CD14-positive monocyte (primary cell): ENCODE data around the gene STARD7. TPM values are rescaled to one million over a fixed set of nuclear protein-coding genes. Genes with fewer than 3 reads are reported as not detected.
"Not testable (repeated sequence)": the region's sequence is repeated elsewhere in the genome, so short reads cannot be mapped to it uniquely, and the experiment has no call there.

Source experiments
- DNase-seq, 3 donors: peaks; one replicate each; pipeline ENCODE4 v3.0.0-alpha.2; 2011 to 2022
- H2AFZ ChIP-seq: 2 replicates; pipeline ENCODE4 v1.6.0; 2012; ENCODE audit warnings: mild to moderate bottlenecking, low read depth, low read length, inconsistent platforms; ENCODE audit not compliant: insufficient read depth, poor library complexity, severe bottlenecking
- H3K27ac ChIP-seq, 2 donors: 1 replicate in 1 of 2; 2 replicates in 1 of 2; pipeline ENCODE4 v1.5.1; 2012 to 2013; ENCODE audit warnings: low read length in 2 of 2, control low read depth in 1 of 2, inconsistent platforms in 1 of 2, low read depth in 1 of 2, mild to moderate bottlenecking in 1 of 2
- H3K27me3 ChIP-seq, 2 donors: one replicate each; pipeline versions ENCODE4 v1.6.0 to v1.6.1; 2011 to 2013; ENCODE audit warnings: low read length in 2 of 2; ENCODE audit not compliant: control insufficient read depth in 2 of 2, insufficient read depth in 2 of 2
- H3K36me3 ChIP-seq, 2 donors: replicated peaks in 1 of 2; 1 replicate in 1 of 2; 2 replicates in 1 of 2; pipeline versions ENCODE4 v1.5.1 to v1.6.1; 2012 to 2013; ENCODE audit warnings: low read length in 2 of 2, control low read depth in 1 of 2, inconsistent platforms in 1 of 2, mild to moderate bottlenecking in 1 of 2; ENCODE audit not compliant: insufficient read depth in 2 of 2, control insufficient read depth in 1 of 2
- H3K4me1 ChIP-seq, 2 donors: 1 replicate in 1 of 2; 2 replicates in 1 of 2; pipeline versions ENCODE4 v1.5.1 to v1.6.1; 2012 to 2013; ENCODE audit warnings: low read length in 2 of 2, control low read depth in 1 of 2, inconsistent platforms in 1 of 2, mild to moderate bottlenecking in 1 of 2, moderate library complexity in 1 of 2; ENCODE audit not compliant: insufficient read depth in 2 of 2, control insufficient read depth in 1 of 2
- H3K4me2 ChIP-seq: replicated peaks from 2 replicates; pipeline ENCODE3; 2012; ENCODE audit warnings: low read length, moderate library complexity, mild to moderate bottlenecking; ENCODE audit not compliant: poor library complexity, severe bottlenecking; ENCODE audit errors: extremely low read depth
- H3K4me3 ChIP-seq, 3 experiments: fragments of 200-600 bp in 1 of 3; sonication (generic) in 1 of 3; replicated peaks in 1 of 3; 1 replicate in 2 of 3; 2 replicates in 1 of 3; pipeline ENCODE4 v1.5.1; 2011 to 2013; ENCODE audit warnings: low read length in 3 of 3, mild to moderate bottlenecking in 3 of 3, control low read depth in 2 of 3, low read depth in 2 of 3, inconsistent platforms in 1 of 3, moderate library complexity in 1 of 3
- H3K79me2 ChIP-seq: 2 replicates; pipeline ENCODE4 v1.6.0; 2012; ENCODE audit warnings: mild to moderate bottlenecking, control low read depth, inconsistent platforms, low read length, moderate library complexity; ENCODE audit not compliant: insufficient read depth
- H3K9ac ChIP-seq: 2 replicates; pipeline ENCODE4 v1.6.0; 2017; ENCODE audit warnings: low read length, mild to moderate bottlenecking; ENCODE audit not compliant: insufficient read depth, poor library complexity, severe bottlenecking
- H3K9me3 ChIP-seq, 2 donors: replicated peaks in 1 of 2; 1 replicate in 1 of 2; 2 replicates in 1 of 2; pipeline versions ENCODE4 v1.5.1 to v1.6.1; 2012 to 2013; ENCODE audit warnings: low read length in 2 of 2, control low read depth in 1 of 2; ENCODE audit not compliant: control insufficient read depth in 1 of 2, insufficient read depth in 1 of 2
- H4K20me1 ChIP-seq: 2 replicates; pipeline ENCODE4 v1.6.0; 2012; ENCODE audit warnings: mild to moderate bottlenecking, low read length, control low read depth, moderate library complexity; ENCODE audit not compliant: insufficient read depth
- H3K27ac Mint-ChIP-seq, 7 donors: one replicate each; pipeline ENCODE4 v1.8.0; 2020; ENCODE audit warnings: mild to moderate bottlenecking in 7 of 7, mixed read lengths in 7 of 7, moderate library complexity in 6 of 7, inconsistent platforms in 2 of 7
- H3K27me3 Mint-ChIP-seq, 3 donors: one replicate each; pipeline ENCODE4 v1.8.0; 2021 to 2022; ENCODE audit warnings: low read depth in 3 of 3, mild to moderate bottlenecking in 3 of 3, mixed read lengths in 3 of 3, moderate library complexity in 3 of 3, inconsistent platforms in 1 of 3
- H3K36me3 Mint-ChIP-seq, 2 donors: one replicate each; pipeline ENCODE4 v1.8.0; 2020; ENCODE audit warnings: mixed read lengths in 2 of 2, inconsistent platforms in 1 of 2, mild to moderate bottlenecking in 1 of 2
- H3K4me1 Mint-ChIP-seq: one replicate; pipeline ENCODE4 v1.8.0; 2020; ENCODE audit warnings: mild to moderate bottlenecking, mixed read lengths
- H3K4me3 Mint-ChIP-seq, 2 donors: one replicate each; pipeline ENCODE4 v1.8.0; 2020; ENCODE audit warnings: mild to moderate bottlenecking in 2 of 2, mixed read lengths in 2 of 2, moderate library complexity in 1 of 2
- H3K9me3 Mint-ChIP-seq, 7 donors: one replicate each; pipeline ENCODE4 v1.8.0; 2020 to 2022; ENCODE audit warnings: mixed read lengths in 7 of 7, mild to moderate bottlenecking in 6 of 7, moderate library complexity in 6 of 7, inconsistent platforms in 2 of 7
- CTCF ChIP-seq: fragments of 200-600 bp; IDR thresholded peaks from one replicate; pipeline ENCODE4 v1.8.0; 2022; ENCODE audit warnings: antibody characterized with exemption, mild to moderate bottlenecking
- WGBS: methylation state at CpG from one replicate; pipeline ENCODE4 v1.1.5; 2013; ENCODE audit warnings: missing lambda C conversion rate; ENCODE audit not compliant: insufficient coverage; 5-methylcytosine and 5-hydroxymethylcytosine counted together
- intact Hi-C, 2 donors: fragments of 100-400 bp; cut with micrococcal nuclease; formaldehyde crosslinking; loops; one replicate each; pipeline versions ENCODE4 v1.15.0 to v1.15.1; 2023
- polyA plus RNA-seq, 3 donors: library from polyadenylated mRNA; depleted of rRNA in 1 of 3; unstranded in 2 of 3; stranded (reverse) in 1 of 3; fragments of 300-500 nt in 2 of 3; fragments of >200 nt in 1 of 3; fragmentation: Illumina TruSeq in 2 of 3; gene quantifications; 1 replicate in 2 of 3; 2 replicates in 1 of 3; pipeline ENCODE4 v1.2.3, GENCODE V29; 2012 to 2021

The STARD7 gene
- polyA plus RNA-seq, 3 donors = 38.0 to 179 (median 172) TPM

- H3K79me2 ChIP-seq = no peaks in the 10 kb centered on the region
- peaks cover 0 to 4% (median 0%) of the 10 kb centered on the region in 7 donors for H3K9me3 Mint-ChIP-seq
- peaks cover 1% of the 10 kb centered on the region for H3K4me1 Mint-ChIP-seq
- no peak overlapping the region for H3K27ac ChIP-seq
- intact Hi-C loops = no loop called here
- peaks cover 2 to 5% of the 10 kb centered on the region in 2 donors for H3K4me1 ChIP-seq
- no peak overlapping the region for H3K4me2 ChIP-seq
- no peaks in the 10 kb centered on the region for H3K36me3 ChIP-seq
- WGBS = 94% methylated on average over 3 of the region's 5 CpGs
- H3K9me3 ChIP-seq = no peaks in the 10 kb centered on the region
- no peak for TF ChIP-seq CTCF
- H3K27me3 Mint-ChIP-seq = peaks cover 0 to 2% (median 0%) of the 10 kb centered on the region in 3 donors
- H3K4me3 ChIP-seq = no peak overlapping the region
- H3K4me3 Mint-ChIP-seq = no peak overlapping the region
- H2AFZ ChIP-seq = no peak overlapping the region
- H3K9ac ChIP-seq = no peak overlapping the region
- no peak for DNase-seq
- H4K20me1 ChIP-seq = no peaks in the 10 kb centered on the region
- no peaks in the 10 kb centered on the region for H3K27me3 ChIP-seq
- peak overlapping the region in 2 of 7 donors; percentile 56 to 57 for H3K27ac Mint-ChIP-seq
- no peaks in the 10 kb centered on the region for H3K36me3 Mint-ChIP-seq
These were observed 45.2 kb downstream of the STARD7 start for GRCh38 chr2:96163415-96163767.

- intact Hi-C loops = no loop called here
- DNase-seq = no peak
- Histone ChIP-seq H3K27me3 (no peaks in the 10 kb centered on the region), H3K9me3 (no peaks in the 10 kb centered on the region), H3K27ac (no peak overlapping the region), H4K20me1 (no peaks in the 10 kb centered on the region), H3K9ac (no peak overlapping the region), H3K79me2 (no peaks in the 10 kb centered on the region), H3K36me3 (no peaks in the 10 kb centered on the region), H3K4me2 (no peak overlapping the region), H3K4me3 (no peak overlapping the region), H2AFZ (no peak overlapping the region), H3K4me1 (peaks cover 17 to 20% of the 10 kb centered on the region in 2 donors)
- no CpG with 5 or more reads among the region's 5 CpGs for WGBS
- TF ChIP-seq CTCF = no peak
- Mint-ChIP-seq H3K4me3 (no peak overlapping the region), H3K27me3 (peaks cover 0 to 3% (median 2%) of the 10 kb centered on the region in 3 donors), H3K36me3 (no peaks in the 10 kb centered on the region), H3K9me3 (peaks cover 0 to 4% (median 0%) of the 10 kb centered on the region in 7 donors), H3K27ac (peak overlapping the region in 1 of 7 donors; percentile 21), H3K4me1 (peaks cover 15% of the 10 kb centered on the region)
These were observed 46.7 kb downstream of the STARD7 start for GRCh38 chr2:96161898-96162297.

GRCh38 chr2:96160366-96160765 lies 48.3 kb downstream of the STARD7 start:
- intact Hi-C loops, H3K9me3 Mint-ChIP-seq, H3K79me2 ChIP-seq, H3K9me3 ChIP-seq, H3K27me3 Mint-ChIP-seq, H3K27ac Mint-ChIP-seq, H3K4me3 Mint-ChIP-seq, H3K4me2 ChIP-seq, H3K27ac ChIP-seq, H2AFZ ChIP-seq, DNase-seq, H3K36me3 Mint-ChIP-seq, H3K9ac ChIP-seq, H3K36me3 ChIP-seq, H3K27me3 ChIP-seq, H3K4me3 ChIP-seq, H4K20me1 ChIP-seq: not testable (repeated sequence)
- peaks cover 20% of the 10 kb centered on the region for H3K4me1 Mint-ChIP-seq
- H3K4me1 ChIP-seq = peaks cover 18 to 21% of the 10 kb centered on the region in 2 donors
- WGBS = 100% methylated on average over 2 of the region's 5 CpGs
